GM23338 (cell line): ENCODE data around the gene TJAP1. TPM values are rescaled to one million over a fixed set of nuclear protein-coding genes. Genes with fewer than 3 reads are reported as not detected.

Source experiments
- ATAC-seq: fragments of 200-7000 bp; cut with Tn5 transposase; 3 replicates; pipeline ENCODE4 v1.9.1; 2020
- DNase-seq: peaks from one replicate; pipeline ENCODE4 v3.0.0-alpha.2; 2015; ENCODE audit warnings: low spot score
- H2AFZ ChIP-seq: fragments of 200-600 bp; sonication (generic); 2 replicates; pipeline ENCODE4 v1.8.0; 2016; ENCODE audit warnings: antibody characterized with exemption, mild to moderate bottlenecking, moderate library complexity
- H3F3A ChIP-seq: fragments of 200-600 bp; sonication (generic); replicated peaks from 2 replicates; pipeline ENCODE4 v1.8.0; 2017; ENCODE audit warnings: antibody characterized with exemption, mixed run types, low read depth
- H3K27ac ChIP-seq: fragments of 200-600 bp; sonication (generic); 2 replicates; pipeline ENCODE4 v1.6.1; 2016; ENCODE audit warnings: low read depth
- H3K27me3 ChIP-seq: fragments of 200-600 bp; sonication (generic); 2 replicates; pipeline ENCODE4 v1.8.0; 2016; ENCODE audit warnings: mild to moderate bottlenecking, mixed run types, moderate library complexity; ENCODE audit not compliant: insufficient read depth
- H3K36me3 ChIP-seq: fragments of 200-600 bp; sonication (generic); 2 replicates; pipeline ENCODE4 v1.8.0; 2016; ENCODE audit warnings: mild to moderate bottlenecking; ENCODE audit not compliant: insufficient read depth
- H3K4me1 ChIP-seq: fragments of 200-600 bp; sonication (generic); 2 replicates; pipeline ENCODE4 v1.8.0; 2016; ENCODE audit warnings: mild to moderate bottlenecking, moderate library complexity; ENCODE audit not compliant: insufficient read depth
- H3K4me2 ChIP-seq: fragments of 200-600 bp; sonication (generic); 2 replicates; pipeline ENCODE4 v1.7.1; 2017; ENCODE audit warnings: mixed run types
- H3K4me3 ChIP-seq: fragments of 200-600 bp; sonication (generic); 2 replicates; pipeline ENCODE4 v1.6.1; 2016; ENCODE audit warnings: mixed run types
- H3K79me2 ChIP-seq: fragments of 200-600 bp; sonication (generic); replicated peaks from 2 replicates; pipeline ENCODE4 v1.8.0; 2017; ENCODE audit warnings: mild to moderate bottlenecking; ENCODE audit not compliant: insufficient read depth
- H3K9me2 ChIP-seq: fragments of 200-600 bp; sonication (generic); 2 replicates; pipeline ENCODE4 v1.8.0; 2017; ENCODE audit not compliant: insufficient read depth
- H4K20me1 ChIP-seq: fragments of 200-600 bp; sonication (generic); replicated peaks from 2 replicates; pipeline ENCODE4 v1.8.0; 2017; ENCODE audit warnings: mild to moderate bottlenecking; ENCODE audit not compliant: insufficient read depth
- H3K27ac Mint-ChIP-seq: 2 replicates; pipeline ENCODE4 v1.8.0; 2020; ENCODE audit warnings: inconsistent platforms, mild to moderate bottlenecking, moderate library complexity, mixed read lengths
- H3K27me3 Mint-ChIP-seq: 3 replicates; pipeline ENCODE4 v1.8.0; 2022; ENCODE audit warnings: low read depth, mild to moderate bottlenecking, moderate library complexity, mixed read lengths, inconsistent platforms; ENCODE audit not compliant: insufficient read depth, poor library complexity
- H3K36me3 Mint-ChIP-seq: 3 replicates; pipeline ENCODE4 v1.8.0; 2021; ENCODE audit warnings: low read depth, mild to moderate bottlenecking, inconsistent platforms, moderate library complexity, mixed read lengths
- H3K4me1 Mint-ChIP-seq: 3 replicates; pipeline ENCODE4 v1.8.0; 2020; ENCODE audit warnings: mild to moderate bottlenecking, inconsistent platforms, mixed read lengths
- H3K4me3 Mint-ChIP-seq: 3 replicates; pipeline ENCODE4 v1.8.0; 2021; ENCODE audit warnings: moderate library complexity, mild to moderate bottlenecking, inconsistent platforms, mixed read lengths
- H3K9me3 Mint-ChIP-seq: 3 replicates; pipeline ENCODE4 v1.8.0; 2020; ENCODE audit warnings: moderate library complexity, mild to moderate bottlenecking, inconsistent platforms, mixed read lengths
- CTCF ChIP-seq, 2 experiments: fragments of 200-600 bp in 1 of 2; sonication (generic) in 1 of 2; conservative IDR thresholded peaks; 2 replicates each; pipeline versions ENCODE4 v1.5.1 to v1.6.1; 2016 to 2017; ENCODE audit warnings: antibody characterized with exemption in 2 of 2, low read depth in 2 of 2, mild to moderate bottlenecking in 2 of 2, moderate library complexity in 1 of 2
- JUNB ChIP-seq: IDR thresholded peaks from one replicate; pipeline ENCODE4 v1.6.1; 2016; ENCODE audit warnings: antibody characterized with exemption; ENCODE audit not compliant: unreplicated experiment
- NANOG ChIP-seq: IDR thresholded peaks from 2 replicates; pipeline ENCODE4 v1.6.1; 2016; ENCODE audit warnings: antibody characterized with exemption, borderline replicate concordance
- ZNF462 ChIP-seq: fragments of 250-450 bp; sonication (Bioruptor Pico); IDR thresholded peaks from 2 replicates; pipeline ENCODE4 v1.5.0; 2020; ENCODE audit warnings: mild to moderate bottlenecking, moderate library complexity
- polyA plus RNA-seq: library from polyadenylated mRNA; unstranded; fragments of >200 nt; fragmentation: Nextera tagmentation; extraction: Ambion mirVana; gene quantifications from 2 replicates; pipeline ENCODE4 v1.2.1, GENCODE V29; 2016
- total RNA-seq: library from RNA; depleted of rRNA; stranded (reverse); fragments of >200 nt; shearing (Covaris generic); gene quantifications from 2 replicates; pipeline ENCODE4 v1.2.3, GENCODE V29; 2014

TJAP1 gene
- total and polyA plus RNA-seq, 2 experiments from 2014 or later: 17.6 to 34.3 TPM

GRCh38 chr6:43461936-43462335 is 15.4 kb upstream of the TJAP1 start (continued):
- TF ChIP-seq ZNF462 (CRISPR knock-in tag) (no peak), JUNB (no peak), NANOG (no peak)

GRCh38 chr6:43464337-43464736 is 13.0 kb upstream of the TJAP1 start:
- Histone ChIP-seq H3K27ac (no peak overlapping the region), H3K9me2 (no peaks in the 10 kb centered on the region), H3F3A (no peaks in the 10 kb centered on the region), H3K4me1 (no peaks in the 10 kb centered on the region), H3K4me3 (no peak overlapping the region), H3K4me2 (no peak overlapping the region), H2AFZ (no peak overlapping the region), H3K27me3 (no peaks in the 10 kb centered on the region), H4K20me1 (no peaks in the 10 kb centered on the region; the same call in 1 of the 2 replicates), H3K79me2 (no peaks in the 10 kb centered on the region), H3K36me3 (no peaks in the 10 kb centered on the region)
- no peak for TF ChIP-seq CTCF (conservative IDR thresholded peaks at IDR 0.05; ENCODE audit: low read depth in 2 of 2)
- no peak overlapping the region for H3K27ac Mint-ChIP-seq
- peaks cover 8% of the 10 kb centered on the region for H3K27me3 Mint-ChIP-seq
- no peak for DNase-seq
- peaks cover 2% of the 10 kb centered on the region for H3K4me1 Mint-ChIP-seq
- no peaks in the 10 kb centered on the region; the same call in 2 of the 3 replicates for H3K9me3 Mint-ChIP-seq
- no peak for ATAC-seq
- no peaks in the 10 kb centered on the region for H3K36me3 Mint-ChIP-seq
- H3K4me3 Mint-ChIP-seq: no peak overlapping the region
